ENCODE measurements around the gene CAMKK2.
"Not testable (repeated sequence)": the region's sequence is repeated elsewhere in the genome, so short reads cannot be mapped to it uniquely, and the experiment has no call there.

CAMKK2 gene

GRCh38 chr12:121205491-121205890 is 91.0 kb downstream of the CAMKK2 start:
- no peak for TF ChIP-seq CTCF (IDR thresholded peaks at IDR 0.05; ENCODE audit: insufficient read depth, low read length, missing control alignments)
- H3K4me3 ChIP-seq (ENCODE audit: low read depth, low read length): no peak overlapping the region
- POLR2A ChIA-PET: no interaction called here
- CTCF ChIA-PET: no interaction called here
- no peak for DNase-seq (ENCODE audit: low read depth, low spot score)

GRCh38 chr12:121203482-121203881 is 93.0 kb downstream of the CAMKK2 start:
- DNase-seq (ENCODE audit: low read depth, low spot score): no peak
- ChIA-PET CTCF (no interaction called here), POLR2A (no interaction called here)
- TF ChIP-seq CTCF (IDR thresholded peaks at IDR 0.05; ENCODE audit: insufficient read depth, low read length, missing control alignments): no peak
- H3K4me3 ChIP-seq (ENCODE audit: low read depth, low read length): no peak overlapping the region

- CTCF ChIA-PET: no interaction called here
- POLR2A ChIA-PET: no interaction called here
Observed at GRCh38 chr12:121202407-121203355, 93.8 kb downstream of the CAMKK2 start.

GRCh38 chr12:121201140-121201539 is 95.4 kb downstream of the CAMKK2 start:
- DNase-seq (ENCODE audit: low read depth, low spot score); POLR2A ChIA-PET; H3K4me3 ChIP-seq (ENCODE audit: low read depth, low read length): not testable (repeated sequence)
- CTCF ChIA-PET: interaction anchor here (1.5 kb wide), 1 partner anchor 30 kb away, joined by 3 read pairs; no protein-coding TSS in a partner anchor

More at GRCh38 chr12:121202407-121203355, 93.8 kb downstream of the CAMKK2 start:
- no peak for DNase-seq (ENCODE audit: low read depth, low spot score)
- no peak for TF ChIP-seq CTCF (IDR thresholded peaks at IDR 0.05; ENCODE audit: insufficient read depth, low read length, missing control alignments)
- H3K4me3 ChIP-seq (ENCODE audit: low read depth, low read length): no peak overlapping the region

- TF ChIP-seq CTCF (IDR thresholded peaks at IDR 0.05; ENCODE audit: insufficient read depth, low read length, missing control alignments): no peak
- H3K4me3 ChIP-seq (ENCODE audit: low read depth, low read length): no peak overlapping the region
- POLR2A ChIA-PET: no interaction called here
- CTCF ChIA-PET: no interaction called here
- no peak for DNase-seq (ENCODE audit: low read depth, low spot score)
Observed at GRCh38 chr12:121198949-121199348, 97.6 kb downstream of the CAMKK2 start.

- no peak overlapping the region for H3K4me3 ChIP-seq (ENCODE audit: low read depth, low read length)
- CTCF ChIA-PET: interaction anchor here (0.9 kb wide), 1 partner anchor 11 kb away, joined by 3 read pairs; no protein-coding TSS in a partner anchor
- TF ChIP-seq CTCF (IDR thresholded peaks at IDR 0.05; ENCODE audit: insufficient read depth, low read length, missing control alignments): no peak
- DNase-seq (ENCODE audit: low read depth, low spot score): no peak
- POLR2A ChIA-PET: no interaction called here
Observed at GRCh38 chr12:121196902-121197301, 99.6 kb downstream of the CAMKK2 start.

Data from AG04449 (cell line).